Vagina (tissue), 2 donors: Measurements from ENCODE around the gene KIF7. TPM values are rescaled to one million over a fixed set of nuclear protein-coding genes. Genes with fewer than 3 reads are reported as not detected.

Experiments used
- DNase-seq, 2 donors: peaks; one replicate each; pipeline ENCODE4 v3.0.0-alpha.2; 2017; ENCODE audit errors: extremely low spot score in 2 of 2
- H3K27ac ChIP-seq: fragments of 200-600 bp; sonication (generic); one replicate; pipeline ENCODE4 v1.5.1; 2019
- H3K27me3 ChIP-seq: fragments of 200-600 bp; sonication (generic); one replicate; pipeline ENCODE4 v1.5.1; 2019
- H3K36me3 ChIP-seq, 2 donors: fragments of 200-600 bp; sonication (generic); one replicate each; pipeline ENCODE4 v1.5.1; 2017 to 2019
- H3K4me1 ChIP-seq: fragments of 200-600 bp; sonication (generic); one replicate; pipeline ENCODE4 v1.5.1; 2019
- H3K4me3 ChIP-seq, 2 donors: fragments of 200-600 bp; sonication (generic); 1 replicate in 1 of 2; 2 replicates in 1 of 2; pipeline ENCODE4 v1.5.1; 2016 to 2019
- H3K9me3 ChIP-seq: fragments of 200-600 bp; sonication (generic); one replicate; pipeline ENCODE4 v1.5.1; 2019
- POLR2A ChIP-seq, 2 donors: fragments of 450-650 bp; IDR thresholded peaks; one replicate each; pipeline ENCODE4 v1.6.1; 2017; ENCODE audit warnings: antibody characterized with exemption in 2 of 2, mild to moderate bottlenecking in 2 of 2, moderate library complexity in 2 of 2
- POLR2AphosphoS5 ChIP-seq, 2 donors: sonication (generic); formaldehyde crosslinking; IDR thresholded peaks; one replicate each; pipeline ENCODE4 v1.9.0; 2017; ENCODE audit warnings: antibody characterized with exemption in 2 of 2, mild to moderate bottlenecking in 2 of 2, low read depth in 1 of 2; ENCODE audit not compliant: insufficient read depth in 1 of 2
- intact Hi-C: fragments of 100-400 bp; cut with DNase I; formaldehyde crosslinking; loops from one replicate; pipeline ENCODE4 v1.15.1; 2023
- total RNA-seq: library from RNA; depleted of rRNA; stranded (reverse); fragments of >200 nt; gene quantifications from one replicate; pipeline ENCODE4 v1.2.3, GENCODE V29; 2016
- TF ChIP-seq, protein P1 (sequence below), 3 experiments: fragments of 450-650 bp in 2 of 3; fragments of 200-600 bp in 1 of 3; sonication (generic) in 1 of 3; IDR thresholded peaks; one replicate each; pipeline ENCODE4 v1.5.1; 2017 to 2019; ENCODE audit warnings: antibody characterized with exemption in 3 of 3, mild to moderate bottlenecking in 2 of 3, moderate library complexity in 2 of 3

KIF7 gene
- total RNA-seq, 1 donor from 2014 or later = 7.9 TPM

- intact Hi-C loops = no loop called here
- H3K4me1 ChIP-seq = no peaks in the 10 kb centered on the region
- peaks cover 0 to 21% of the 10 kb centered on the region in 2 donors for H3K36me3 ChIP-seq
- no peak overlapping the region for H3K27ac ChIP-seq
- no peak for TF ChIP-seq POLR2A (IDR thresholded peaks at IDR 0.05)
- TF ChIP-seq, protein P1, sequence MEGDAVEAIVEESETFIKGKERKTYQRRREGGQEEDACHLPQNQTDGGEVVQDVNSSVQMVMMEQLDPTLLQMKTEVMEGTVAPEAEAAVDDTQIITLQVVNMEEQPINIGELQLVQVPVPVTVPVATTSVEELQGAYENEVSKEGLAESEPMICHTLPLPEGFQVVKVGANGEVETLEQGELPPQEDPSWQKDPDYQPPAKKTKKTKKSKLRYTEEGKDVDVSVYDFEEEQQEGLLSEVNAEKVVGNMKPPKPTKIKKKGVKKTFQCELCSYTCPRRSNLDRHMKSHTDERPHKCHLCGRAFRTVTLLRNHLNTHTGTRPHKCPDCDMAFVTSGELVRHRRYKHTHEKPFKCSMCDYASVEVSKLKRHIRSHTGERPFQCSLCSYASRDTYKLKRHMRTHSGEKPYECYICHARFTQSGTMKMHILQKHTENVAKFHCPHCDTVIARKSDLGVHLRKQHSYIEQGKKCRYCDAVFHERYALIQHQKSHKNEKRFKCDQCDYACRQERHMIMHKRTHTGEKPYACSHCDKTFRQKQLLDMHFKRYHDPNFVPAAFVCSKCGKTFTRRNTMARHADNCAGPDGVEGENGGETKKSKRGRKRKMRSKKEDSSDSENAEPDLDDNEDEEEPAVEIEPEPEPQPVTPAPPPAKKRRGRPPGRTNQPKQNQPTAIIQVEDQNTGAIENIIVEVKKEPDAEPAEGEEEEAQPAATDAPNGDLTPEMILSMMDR (IDR thresholded peaks at IDR 0.05) = no peak
- no peak for TF ChIP-seq POLR2AphosphoS5 (IDR thresholded peaks at IDR 0.05; ENCODE audit: insufficient read depth in 1 of 2, low read depth in 1 of 2)
- no peaks in the 10 kb centered on the region for H3K9me3 ChIP-seq
- H3K4me3 ChIP-seq = no peak overlapping the region
- no peaks in the 10 kb centered on the region for H3K27me3 ChIP-seq
- no peak for DNase-seq
These were observed 29.6 kb downstream of the KIF7 start for GRCh38 chr15:89625716-89626115.

- intact Hi-C loops = no loop called here
- H3K4me3 ChIP-seq = no peak overlapping the region
- no peaks in the 10 kb centered on the region for H3K4me1 ChIP-seq
- DNase-seq = no peak
- H3K36me3 ChIP-seq = peaks cover 0 to 7% of the 10 kb centered on the region in 2 donors
- no peaks in the 10 kb centered on the region for H3K9me3 ChIP-seq
- no peaks in the 10 kb centered on the region for H3K27me3 ChIP-seq
- TF ChIP-seq POLR2A (IDR thresholded peaks at IDR 0.05) = no peak
- TF ChIP-seq POLR2AphosphoS5 (IDR thresholded peaks at IDR 0.05; ENCODE audit: insufficient read depth in 1 of 2, low read depth in 1 of 2) = no peak
- TF ChIP-seq, protein P1 (IDR thresholded peaks at IDR 0.05) = no peak
- no peak overlapping the region for H3K27ac ChIP-seq
These were observed 32.1 kb downstream of the KIF7 start for GRCh38 chr15:89623165-89623564.

DNA sequence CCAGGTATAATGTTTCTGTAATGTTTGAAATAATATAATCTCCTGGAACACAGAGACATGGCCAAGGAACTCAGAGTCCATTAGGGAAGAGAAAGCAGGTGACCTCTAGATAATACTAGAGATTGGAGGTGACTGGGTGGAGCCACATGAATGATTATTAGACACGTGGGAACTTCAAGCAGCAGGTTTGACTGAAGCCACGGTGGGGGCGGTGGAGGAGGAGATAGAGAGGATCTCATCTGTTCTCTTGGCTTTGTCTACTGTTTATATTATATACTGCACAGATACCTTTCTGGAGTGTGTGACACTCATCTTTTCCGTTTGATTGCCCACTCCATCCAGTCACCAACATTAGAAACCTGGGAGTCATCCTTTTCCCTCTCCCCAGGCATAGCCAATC is 33.7 kb downstream of the KIF7 start:
- no peak for DNase-seq
- Histone ChIP-seq H3K9me3 (no peaks in the 10 kb centered on the region), H3K4me3 (no peak overlapping the region), H3K36me3 (no peaks in the 10 kb centered on the region), H3K27ac (no peak overlapping the region), H3K4me1 (no peaks in the 10 kb centered on the region), H3K27me3 (no peaks in the 10 kb centered on the region)
- TF ChIP-seq, protein P1 (IDR thresholded peaks at IDR 0.05) = no peak
- TF ChIP-seq POLR2AphosphoS5 (IDR thresholded peaks at IDR 0.05; ENCODE audit: insufficient read depth in 1 of 2, low read depth in 1 of 2) = no peak
- no peak for TF ChIP-seq POLR2A (IDR thresholded peaks at IDR 0.05)
- intact Hi-C loops = no loop called here

- TF ChIP-seq, protein P1 (IDR thresholded peaks at IDR 0.05) = no peak
- no peak for TF ChIP-seq POLR2AphosphoS5 (IDR thresholded peaks at IDR 0.05; ENCODE audit: insufficient read depth in 1 of 2, low read depth in 1 of 2)
- TF ChIP-seq POLR2A (IDR thresholded peaks at IDR 0.05) = no peak
- H3K4me1 ChIP-seq = no peaks in the 10 kb centered on the region
- H3K27ac ChIP-seq = no peak overlapping the region
- H3K4me3 ChIP-seq = no peak overlapping the region
- no peaks in the 10 kb centered on the region for H3K36me3 ChIP-seq
- no peaks in the 10 kb centered on the region for H3K27me3 ChIP-seq
- intact Hi-C loops = no loop called here
- H3K9me3 ChIP-seq = no peaks in the 10 kb centered on the region
- DNase-seq = no peak
These were observed 39.0 kb downstream of the KIF7 start for GRCh38 chr15:89616228-89616627.

- intact Hi-C loops = no loop called here
- no peak for DNase-seq
- no peak overlapping the region for H3K4me3 ChIP-seq
- H3K4me1 ChIP-seq = no peaks in the 10 kb centered on the region
- no peaks in the 10 kb centered on the region for H3K9me3 ChIP-seq
- H3K27ac ChIP-seq = no peak overlapping the region
- TF ChIP-seq POLR2AphosphoS5 (IDR thresholded peaks at IDR 0.05; ENCODE audit: insufficient read depth in 1 of 2, low read depth in 1 of 2) (no peak), POLR2A (IDR thresholded peaks at IDR 0.05) (no peak)
- TF ChIP-seq, protein P1 (IDR thresholded peaks at IDR 0.05) = no peak
- H3K27me3 ChIP-seq = no peaks in the 10 kb centered on the region
- H3K36me3 ChIP-seq = no peaks in the 10 kb centered on the region
These were observed 40.1 kb downstream of the KIF7 start for GRCh38 chr15:89615135-89615534.
